ENCODE measurements around the gene KIF5A.
A peak's percentile ranks its signal among the peaks of the same experiment; 100 is the strongest.

Gene KIF5A

GRCh38 chr12:57535764-57536596, 13.9 kb upstream of the KIF5A start:
- DNase-seq, result no peak

- no peak for DNase-seq
Observed at GRCh38 chr12:57536597-57536942, 13.3 kb upstream of the KIF5A start.

GRCh38 chr12:57539134-57539768, 10.6 kb upstream of the KIF5A start:
- no peak for DNase-seq

GRCh38 chr12:57541001-57541400, 8.8 kb upstream of the KIF5A start:
- DNase-seq, result no peak

- DNase-seq, result no peak
Observed at GRCh38 chr12:57541717-57542116, 8.1 kb upstream of the KIF5A start.

- DNase-seq, result no peak
Observed at GRCh38 chr12:57543581-57543980, 6.3 kb upstream of the KIF5A start.

GRCh38 chr12:57545809-57546437, 3.9 kb upstream of the KIF5A start:
- DNase-seq, result no peak

GRCh38 chr12:57546438-57547287, 3.2 kb upstream of the KIF5A start, which contains the start of gene DCTN2:
DCTN2 (minus strand) TSS chr12:57547192; CDS start chr12:57547063, 129 bp downstream.
- DNase-seq, result peak; percentile 90

- DNase-seq, result no peak
Observed at GRCh38 chr12:57547288-57548012, 2.4 kb upstream of the KIF5A start.

- DNase-seq, result no peak
Observed at GRCh38 chr12:57548013-57548315, 1.9 kb upstream of the KIF5A start.

- DNase-seq, result no peak
Observed at GRCh38 chr12:57548488-57548887, 1.4 kb upstream of the KIF5A start.

- no peak for DNase-seq
Observed at GRCh38 chr12:57549203-57549908, 488 bp upstream of the KIF5A start.

- no peak for DNase-seq
Observed at GRCh38 chr12:57550641-57551549, 1.1 kb downstream of the KIF5A start.

- DNase-seq, result no peak
Observed at GRCh38 chr12:57551637-57552305, 1.9 kb downstream of the KIF5A start.

GRCh38 chr12:57552306-57552651, 2.4 kb downstream of the KIF5A start:
- no peak for DNase-seq

GRCh38 chr12:57552835-57553313, 3.0 kb downstream of the KIF5A start:
- no peak for DNase-seq

GRCh38 chr12:57553343-57554202, 3.7 kb downstream of the KIF5A start:
- no peak for DNase-seq

GRCh38 chr12:57554453-57554852, 4.6 kb downstream of the KIF5A start:
- DNase-seq, result no peak

GRCh38 chr12:57554897-57555296, 5.1 kb downstream of the KIF5A start:
- no peak for DNase-seq
